ENCODE results near the gene KCTD19.

KCTD19 gene

DNA sequence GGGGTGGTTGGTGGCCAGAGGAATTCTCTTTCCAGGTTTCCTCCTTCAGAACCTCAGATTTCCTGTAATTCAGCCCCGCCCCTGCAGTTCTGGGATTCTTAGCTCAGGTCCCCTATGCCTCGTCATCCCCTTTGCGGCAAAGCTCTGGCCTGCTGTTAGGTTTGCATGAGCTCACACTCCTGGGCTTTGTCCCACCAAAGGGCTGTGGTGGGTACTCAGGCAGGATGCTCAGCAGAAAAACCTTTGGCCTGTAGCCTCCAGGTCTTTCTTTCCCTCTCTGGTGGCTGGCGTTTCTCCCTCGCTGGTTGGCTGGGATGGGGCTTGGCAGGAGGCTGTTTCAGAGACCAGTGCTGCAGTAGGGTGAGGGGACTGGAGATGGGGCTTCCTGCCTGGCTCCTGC lies 56.8 kb downstream of the KCTD19 start:
- no peak for DNase-seq (ENCODE audit: low read depth, low spot score)
- TF ChIP-seq, protein P1, sequence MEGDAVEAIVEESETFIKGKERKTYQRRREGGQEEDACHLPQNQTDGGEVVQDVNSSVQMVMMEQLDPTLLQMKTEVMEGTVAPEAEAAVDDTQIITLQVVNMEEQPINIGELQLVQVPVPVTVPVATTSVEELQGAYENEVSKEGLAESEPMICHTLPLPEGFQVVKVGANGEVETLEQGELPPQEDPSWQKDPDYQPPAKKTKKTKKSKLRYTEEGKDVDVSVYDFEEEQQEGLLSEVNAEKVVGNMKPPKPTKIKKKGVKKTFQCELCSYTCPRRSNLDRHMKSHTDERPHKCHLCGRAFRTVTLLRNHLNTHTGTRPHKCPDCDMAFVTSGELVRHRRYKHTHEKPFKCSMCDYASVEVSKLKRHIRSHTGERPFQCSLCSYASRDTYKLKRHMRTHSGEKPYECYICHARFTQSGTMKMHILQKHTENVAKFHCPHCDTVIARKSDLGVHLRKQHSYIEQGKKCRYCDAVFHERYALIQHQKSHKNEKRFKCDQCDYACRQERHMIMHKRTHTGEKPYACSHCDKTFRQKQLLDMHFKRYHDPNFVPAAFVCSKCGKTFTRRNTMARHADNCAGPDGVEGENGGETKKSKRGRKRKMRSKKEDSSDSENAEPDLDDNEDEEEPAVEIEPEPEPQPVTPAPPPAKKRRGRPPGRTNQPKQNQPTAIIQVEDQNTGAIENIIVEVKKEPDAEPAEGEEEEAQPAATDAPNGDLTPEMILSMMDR (IDR thresholded peaks at IDR 0.05; ENCODE audit: insufficient read depth, low read length, missing control alignments) = no peak
- ChIA-PET POLR2A (interaction anchor here (3.4 kb wide), 1 partner anchor 8 kb away, joined by 13 read pairs; no protein-coding TSS in a partner anchor), CTCF (interaction anchor here (1.0 to 2.6 kb wide), 7 partner anchors 9 to 129 kb away, joined by 3 to 22 read pairs (median 5); partner anchors contain the start of genes FHOD1 and TPPP3)
- no peak overlapping the region for H3K4me3 ChIP-seq (ENCODE audit: low read depth, low read length)

DNA sequence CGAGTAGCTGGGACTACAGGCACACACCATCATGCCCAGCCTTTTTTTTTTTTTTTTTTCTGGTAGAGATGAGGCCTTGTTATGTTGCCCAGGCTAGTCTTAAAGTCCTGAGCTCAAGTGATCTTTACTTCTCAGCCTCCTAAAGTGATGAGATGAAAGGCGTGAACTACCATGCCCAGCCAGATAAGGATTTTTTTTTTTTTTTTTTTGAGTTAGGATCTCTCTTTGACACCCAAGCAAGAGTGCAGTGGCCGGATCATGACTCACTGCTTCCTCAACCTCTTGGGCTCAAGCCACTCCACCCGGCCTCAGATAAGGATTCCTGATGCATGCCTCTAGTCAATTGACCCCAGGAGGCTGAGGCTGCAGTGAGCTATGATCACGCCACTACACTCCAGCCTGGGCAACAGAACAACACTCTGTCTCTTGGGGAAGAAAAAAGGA lies 58.4 kb downstream of the KCTD19 start:
- no peak overlapping the region for H3K4me3 ChIP-seq (ENCODE audit: low read depth, low read length)
- TF ChIP-seq, protein P1 (IDR thresholded peaks at IDR 0.05; ENCODE audit: insufficient read depth, low read length, missing control alignments) = no peak
- DNase-seq (ENCODE audit: low read depth, low spot score) = no peak
- CTCF ChIA-PET = interaction anchor here (0.8 to 2.4 kb wide), 8 partner anchors 9 to 196 kb away, joined by 3 to 13 read pairs (median 3); partner anchors contain the start of gene FHOD1
- POLR2A ChIA-PET = interaction anchor here (0.7 to 3.4 kb wide), 4 partner anchors 10 to 198 kb away, joined by 3 to 13 read pairs (median 4); partner anchors contain the start of gene SLC9A5

DNA sequence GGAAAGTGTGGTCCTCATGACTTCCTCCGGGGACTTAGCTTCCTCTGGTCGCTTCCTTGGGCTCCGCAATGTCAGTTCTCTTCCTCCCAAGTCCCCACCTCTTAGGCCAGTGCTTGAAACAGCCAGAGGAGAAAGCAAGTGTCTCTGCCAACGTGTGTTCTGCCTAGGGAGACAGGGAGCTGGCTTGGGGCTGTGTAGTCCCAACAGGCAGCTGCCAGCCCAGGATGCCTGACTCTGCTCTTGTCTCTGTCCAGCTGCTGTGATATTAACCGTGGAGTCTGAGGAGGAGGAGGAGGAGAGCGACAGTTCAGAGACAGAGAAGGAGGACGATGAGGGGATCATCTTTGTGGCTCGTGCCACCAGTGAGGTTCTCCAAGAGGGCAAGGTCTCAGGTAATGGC lies 60.7 kb downstream of the KCTD19 start:
- ChIA-PET POLR2A (no interaction called here), CTCF (interaction anchor here (0.7 to 1.6 kb wide), 7 partner anchors 15 to 182 kb away, joined by 3 to 5 read pairs (median 3); no protein-coding TSS in a partner anchor)
- no peak for DNase-seq (ENCODE audit: low read depth, low spot score)
- H3K4me3 ChIP-seq (ENCODE audit: low read depth, low read length) = no peak overlapping the region
- TF ChIP-seq, protein P1 (IDR thresholded peaks at IDR 0.05; ENCODE audit: insufficient read depth, low read length, missing control alignments) = no peak

DNA sequence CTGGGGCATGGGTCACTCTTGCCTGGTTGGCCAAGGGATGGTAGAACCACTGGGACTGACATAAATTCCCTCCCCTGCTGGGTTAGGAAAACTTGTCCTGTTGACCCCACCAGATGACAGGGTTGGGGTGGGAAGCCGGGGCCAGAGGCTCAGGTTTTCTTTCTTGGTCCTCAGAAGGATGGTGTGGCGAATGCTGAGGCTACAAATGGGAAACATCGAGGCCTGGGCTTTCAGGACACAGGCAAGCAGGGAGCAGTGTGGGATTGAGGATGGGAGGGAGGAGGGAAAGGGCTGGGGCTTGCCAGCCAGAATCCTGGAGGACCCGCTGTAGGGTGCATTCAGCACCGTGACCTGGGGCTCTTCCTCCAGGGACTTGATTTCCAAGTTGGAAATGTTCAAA lies 61.7 kb downstream of the KCTD19 start:
- DNase-seq (ENCODE audit: low read depth, low spot score) = no peak
- CTCF ChIA-PET = interaction anchor here (0.9 to 5.5 kb wide), 4 partner anchors 15 to 201 kb away, joined by 3 to 46 read pairs (median 6); no protein-coding TSS in a partner anchor
- TF ChIP-seq, protein P1 (IDR thresholded peaks at IDR 0.05; ENCODE audit: insufficient read depth, low read length, missing control alignments) = no peak
- POLR2A ChIA-PET = no interaction called here
- no peak overlapping the region for H3K4me3 ChIP-seq (ENCODE audit: low read depth, low read length)

DNA sequence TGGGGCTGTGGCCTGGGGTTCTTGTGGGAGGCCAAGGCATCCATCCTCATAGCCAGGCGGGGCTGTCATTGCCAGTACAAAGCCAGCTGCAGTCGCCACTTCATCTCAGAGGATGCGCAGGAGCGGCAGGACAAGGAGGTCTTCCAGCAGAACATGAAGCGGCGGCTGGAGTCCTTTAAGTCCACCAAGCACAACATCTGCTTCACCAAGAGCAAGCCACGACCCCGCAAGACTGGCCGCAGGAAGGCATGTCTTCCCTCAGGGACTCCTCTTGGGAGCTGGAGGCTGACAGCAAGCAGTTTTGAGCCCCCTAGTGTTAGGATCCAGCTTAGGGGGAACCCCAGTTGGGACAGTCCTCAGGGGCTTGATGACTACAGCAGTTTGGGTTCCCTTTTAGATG lies 62.3 kb downstream of the KCTD19 start:
- DNase-seq (ENCODE audit: low read depth, low spot score) = no peak
- CTCF ChIA-PET = interaction anchor here (0.6 to 5.5 kb wide), 8 partner anchors 16 to 201 kb away, joined by 3 to 46 read pairs (median 4); no protein-coding TSS in a partner anchor
- no peak overlapping the region for H3K4me3 ChIP-seq (ENCODE audit: low read depth, low read length)
- TF ChIP-seq, protein P1 (IDR thresholded peaks at IDR 0.05; ENCODE audit: insufficient read depth, low read length, missing control alignments) = no peak
- POLR2A ChIA-PET = no interaction called here

DNA sequence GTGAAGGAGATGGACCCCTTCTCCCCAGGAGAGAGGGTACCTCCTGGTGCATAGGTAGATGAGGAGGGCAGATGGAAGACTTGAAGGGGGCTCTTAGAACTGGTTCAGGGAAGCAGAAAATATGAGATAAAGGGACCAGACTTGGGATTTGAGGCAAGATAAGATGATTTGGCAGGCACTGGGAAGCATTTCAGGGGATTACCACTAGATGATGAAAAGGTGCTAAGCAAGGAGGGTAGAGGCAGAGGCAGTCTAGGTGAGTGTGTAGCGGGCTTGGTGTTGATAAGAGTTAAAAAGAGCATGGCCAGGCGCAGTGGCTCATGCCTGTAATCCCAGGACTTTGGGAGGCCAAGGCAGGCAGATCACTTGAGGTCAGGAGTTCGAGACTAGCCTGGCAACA lies 63.3 kb downstream of the KCTD19 start:
- ChIA-PET CTCF (interaction anchor here (1.0 to 5.5 kb wide), 6 partner anchors 14 to 163 kb away, joined by 3 to 46 read pairs (median 4); partner anchors contain the start of gene SLC9A5), POLR2A (no interaction called here)
- TF ChIP-seq, protein P1 (IDR thresholded peaks at IDR 0.05; ENCODE audit: insufficient read depth, low read length, missing control alignments) = no peak
- H3K4me3 ChIP-seq (ENCODE audit: low read depth, low read length) = no peak overlapping the region
- DNase-seq (ENCODE audit: low read depth, low spot score) = no peak
